Loucy (cell line): Measurements from ENCODE around the gene KCNMB2.

ENCODE experiments used
- H2AFZ ChIP-seq: fragments of 200-600 bp; sonication (generic); 2 replicates; pipeline ENCODE4 v1.6.0; 2016; ENCODE audit warnings: antibody characterized with exemption, mild to moderate bottlenecking, low read length, moderate library complexity
- H3F3A ChIP-seq: fragments of 200-600 bp; 2 replicates; pipeline ENCODE4 v1.6.0; 2016; ENCODE audit warnings: antibody characterized with exemption, low read depth, mild to moderate bottlenecking
- H3K27me3 ChIP-seq: fragments of 200-600 bp; sonication (generic); 2 replicates; pipeline ENCODE4 v1.6.1; 2014; ENCODE audit warnings: low read length, mild to moderate bottlenecking; ENCODE audit not compliant: insufficient read depth, poor library complexity, severe bottlenecking
- H3K36me3 ChIP-seq: fragments of 200-600 bp; sonication (generic); 2 replicates; pipeline ENCODE4 v1.6.1; 2016; ENCODE audit warnings: low read length; ENCODE audit not compliant: insufficient read depth
- H3K4me1 ChIP-seq: fragments of 200-600 bp; sonication (generic); 2 replicates; pipeline ENCODE4 v1.5.1; 2014; ENCODE audit warnings: low read length, mild to moderate bottlenecking; ENCODE audit not compliant: insufficient read depth, poor library complexity, severe bottlenecking
- H3K4me2 ChIP-seq: fragments of 200-600 bp; sonication (generic); 2 replicates; pipeline ENCODE4 v1.6.0; 2014; ENCODE audit warnings: antibody characterized with exemption, low read length, low read depth, mild to moderate bottlenecking; ENCODE audit not compliant: poor library complexity, severe bottlenecking
- H3K4me3 ChIP-seq: fragments of 200-600 bp; sonication (generic); 2 replicates; pipeline ENCODE4 v1.5.1; 2014; ENCODE audit warnings: low read length, mild to moderate bottlenecking, mixed read lengths; ENCODE audit not compliant: poor library complexity, severe bottlenecking
- H3K79me2 ChIP-seq: fragments of 200-600 bp; sonication (generic); 2 replicates; pipeline ENCODE4 v1.6.1; 2014; ENCODE audit warnings: low read length; ENCODE audit not compliant: insufficient read depth
- H3K9ac ChIP-seq: fragments of 200-600 bp; sonication (generic); 2 replicates; pipeline ENCODE4 v1.6.0; 2014; ENCODE audit warnings: mild to moderate bottlenecking, low read depth, low read length, moderate library complexity; ENCODE audit not compliant: poor library complexity, severe bottlenecking
- H3K9me2 ChIP-seq: fragments of 200-600 bp; sonication (generic); replicated peaks from 2 replicates; pipeline ENCODE4 v1.6.1; 2016; ENCODE audit warnings: low read depth, low read length, mixed read lengths
- H3K9me3 ChIP-seq: fragments of 200-600 bp; sonication (generic); 2 replicates; pipeline ENCODE4 v1.6.1; 2014; ENCODE audit warnings: mild to moderate bottlenecking, antibody characterized with exemption, low read length, low read depth; ENCODE audit not compliant: insufficient read depth
- H4K20me1 ChIP-seq: fragments of 200-600 bp; sonication (generic); 2 replicates; pipeline ENCODE4 v1.6.0; 2014; ENCODE audit warnings: antibody characterized with exemption, low read length, mild to moderate bottlenecking; ENCODE audit not compliant: insufficient read depth, poor library complexity, severe bottlenecking
- EZH2phosphoT487 ChIP-seq: fragments of 200-600 bp; IDR thresholded peaks from 2 replicates; pipeline ENCODE4 v1.6.1; 2018; ENCODE audit warnings: antibody characterized with exemption, mild to moderate bottlenecking, moderate library complexity, borderline replicate concordance
- TF ChIP-seq, protein P1 (sequence below): fragments of 200-600 bp; sonication (generic); conservative IDR thresholded peaks from 2 replicates; pipeline ENCODE4 v1.5.1; 2014; ENCODE audit warnings: mild to moderate bottlenecking, antibody characterized with exemption, low read length

KCNMB2 gene

DNA sequence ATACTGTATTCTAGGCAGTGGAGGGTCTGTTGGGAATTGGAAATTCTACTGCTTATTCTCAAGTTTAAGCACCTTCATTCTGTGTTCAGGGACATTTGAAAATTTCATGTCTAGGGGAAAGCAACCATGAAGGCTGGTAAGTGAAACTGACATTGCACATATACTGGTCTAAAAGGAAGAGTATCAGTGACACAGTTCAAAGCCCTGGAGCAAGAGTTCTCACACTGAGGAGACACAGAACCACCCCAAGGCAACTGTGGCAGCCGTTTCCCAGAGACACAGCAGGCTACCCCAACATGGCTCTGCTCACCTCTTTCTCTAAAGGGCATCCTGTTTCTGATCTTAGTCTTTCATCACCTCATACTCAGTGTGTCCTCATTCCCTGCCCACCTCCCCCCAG is 67.5 kb downstream of the KCNMB2 start:
- no peaks in the 10 kb centered on the region for H3K9me3 ChIP-seq
- no peaks in the 10 kb centered on the region for H3K4me1 ChIP-seq
- no peaks in the 10 kb centered on the region for H3K79me2 ChIP-seq
- no peaks in the 10 kb centered on the region for H3K27me3 ChIP-seq
- H3K4me2 ChIP-seq, result no peak overlapping the region
- H3F3A ChIP-seq, result no peaks in the 10 kb centered on the region
- H4K20me1 ChIP-seq, result no peaks in the 10 kb centered on the region
- no peak overlapping the region for H3K4me3 ChIP-seq
- H3K9me2 ChIP-seq, result no peaks in the 10 kb centered on the region
- no peaks in the 10 kb centered on the region for H3K36me3 ChIP-seq
- no peak overlapping the region for H3K9ac ChIP-seq
- no peak for TF ChIP-seq EZH2phosphoT487
- TF ChIP-seq, protein P1, sequence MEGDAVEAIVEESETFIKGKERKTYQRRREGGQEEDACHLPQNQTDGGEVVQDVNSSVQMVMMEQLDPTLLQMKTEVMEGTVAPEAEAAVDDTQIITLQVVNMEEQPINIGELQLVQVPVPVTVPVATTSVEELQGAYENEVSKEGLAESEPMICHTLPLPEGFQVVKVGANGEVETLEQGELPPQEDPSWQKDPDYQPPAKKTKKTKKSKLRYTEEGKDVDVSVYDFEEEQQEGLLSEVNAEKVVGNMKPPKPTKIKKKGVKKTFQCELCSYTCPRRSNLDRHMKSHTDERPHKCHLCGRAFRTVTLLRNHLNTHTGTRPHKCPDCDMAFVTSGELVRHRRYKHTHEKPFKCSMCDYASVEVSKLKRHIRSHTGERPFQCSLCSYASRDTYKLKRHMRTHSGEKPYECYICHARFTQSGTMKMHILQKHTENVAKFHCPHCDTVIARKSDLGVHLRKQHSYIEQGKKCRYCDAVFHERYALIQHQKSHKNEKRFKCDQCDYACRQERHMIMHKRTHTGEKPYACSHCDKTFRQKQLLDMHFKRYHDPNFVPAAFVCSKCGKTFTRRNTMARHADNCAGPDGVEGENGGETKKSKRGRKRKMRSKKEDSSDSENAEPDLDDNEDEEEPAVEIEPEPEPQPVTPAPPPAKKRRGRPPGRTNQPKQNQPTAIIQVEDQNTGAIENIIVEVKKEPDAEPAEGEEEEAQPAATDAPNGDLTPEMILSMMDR, result no peak
- no peak overlapping the region for H2AFZ ChIP-seq

DNA sequence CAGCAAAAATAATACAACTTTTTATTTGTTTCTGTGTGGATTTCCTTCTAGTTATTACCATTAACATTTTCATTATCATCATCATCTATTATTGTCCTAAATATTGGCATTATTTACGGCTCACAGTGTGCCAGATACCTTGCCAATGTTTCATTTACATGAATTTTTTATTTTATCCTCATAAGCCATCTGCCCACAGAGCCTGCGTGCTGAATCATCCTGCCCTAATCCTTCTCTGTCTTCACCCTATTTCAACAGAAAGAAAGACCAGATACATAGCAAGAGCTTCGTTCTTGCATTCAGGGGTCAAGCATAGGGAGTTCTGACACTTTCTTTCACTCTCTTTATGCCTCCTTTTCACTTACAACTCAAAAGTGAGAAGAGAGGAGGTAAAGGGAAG is 82.0 kb downstream of the KCNMB2 start:
- no peaks in the 10 kb centered on the region for H3K79me2 ChIP-seq
- no peak overlapping the region for H2AFZ ChIP-seq
- H3F3A ChIP-seq, result no peaks in the 10 kb centered on the region

DNA sequence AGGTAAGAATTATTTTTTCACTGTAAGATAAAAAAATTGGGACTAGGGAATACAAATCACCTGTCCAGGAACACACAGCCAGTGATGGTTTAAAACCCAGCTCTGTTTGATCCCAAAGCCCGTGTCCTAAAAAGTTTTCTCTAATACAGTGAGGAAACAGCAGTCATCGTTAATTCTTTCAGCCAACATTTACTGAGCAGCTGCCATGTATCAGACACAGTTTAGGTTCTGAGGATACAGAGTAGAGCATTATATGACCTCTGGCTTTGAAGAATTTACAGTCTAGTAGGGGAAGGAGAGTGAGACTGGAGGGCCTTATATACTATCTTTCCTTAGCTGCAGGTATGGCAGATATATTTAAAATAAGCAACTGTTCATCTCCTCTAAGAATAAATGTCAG is 82.7 kb downstream of the KCNMB2 start:
- H2AFZ ChIP-seq, result no peak overlapping the region

More for the DNA sequence above, 82.0 kb downstream of the KCNMB2 start:
- Histone ChIP-seq H3K4me3 (no peak overlapping the region), H3K36me3 (no peaks in the 10 kb centered on the region), H3K9ac (no peak overlapping the region), H3K4me1 (no peaks in the 10 kb centered on the region), H3K9me2 (no peaks in the 10 kb centered on the region), H3K27me3 (no peaks in the 10 kb centered on the region), H3K9me3 (no peaks in the 10 kb centered on the region), H3K4me2 (no peak overlapping the region), H4K20me1 (no peaks in the 10 kb centered on the region)
- no peak for TF ChIP-seq EZH2phosphoT487
- TF ChIP-seq, protein P1, result no peak

More for the DNA sequence above, 82.7 kb downstream of the KCNMB2 start:
- H3K4me3 ChIP-seq, result no peak overlapping the region
- H3K27me3 ChIP-seq, result no peaks in the 10 kb centered on the region
- no peaks in the 10 kb centered on the region for H3K9me3 ChIP-seq
- H3K9me2 ChIP-seq, result no peaks in the 10 kb centered on the region
- TF ChIP-seq EZH2phosphoT487, result no peak
- TF ChIP-seq, protein P1, result no peak
- no peaks in the 10 kb centered on the region for H3K36me3 ChIP-seq
- no peaks in the 10 kb centered on the region for H3K4me1 ChIP-seq
- no peaks in the 10 kb centered on the region for H3F3A ChIP-seq
- H4K20me1 ChIP-seq, result no peaks in the 10 kb centered on the region
- H3K79me2 ChIP-seq, result no peaks in the 10 kb centered on the region
- H3K4me2 ChIP-seq, result no peak overlapping the region
- no peak overlapping the region for H3K9ac ChIP-seq
